ENCODE data around the gene ATP6AP2. TPM values are rescaled to one million over a fixed set of nuclear protein-coding genes. Genes with fewer than 3 reads are reported as not detected.

ATP6AP2 gene
- total RNA-seq, 1 experiment from 2014 or later: 45.5 TPM

- no TSS peak for BruUV-seq (replicated peaks)
- Histone ChIP-seq H2AFZ (no peak overlapping the region), H3K4me2 (no peak overlapping the region), H3K27me3 (ENCODE audit: insufficient read depth, low read depth) (no peaks in the 10 kb centered on the region), H3K27ac (no peak overlapping the region), H3K79me2 (ENCODE audit: low read depth) (no peaks in the 10 kb centered on the region), H3F3A (ENCODE audit: insufficient read depth, low read depth) (no peaks in the 10 kb centered on the region), H3K4me1 (replicated peaks; ENCODE audit: insufficient read depth) (no peaks in the 10 kb centered on the region), H3K9me3 (ENCODE audit: insufficient read depth, low read depth) (no peaks in the 10 kb centered on the region), H4K20me1 (ENCODE audit: insufficient read depth) (no peaks in the 10 kb centered on the region), H3K4me3 (no peak overlapping the region), H3K9me2 (ENCODE audit: insufficient read depth) (no peaks in the 10 kb centered on the region), H3K36me3 (ENCODE audit: low read depth) (no peaks in the 10 kb centered on the region)
- no peak for TF ChIP-seq EZH2 (IDR thresholded peaks at IDR 0.05; ENCODE audit: low read depth)
- TF ChIP-seq, protein P1, sequence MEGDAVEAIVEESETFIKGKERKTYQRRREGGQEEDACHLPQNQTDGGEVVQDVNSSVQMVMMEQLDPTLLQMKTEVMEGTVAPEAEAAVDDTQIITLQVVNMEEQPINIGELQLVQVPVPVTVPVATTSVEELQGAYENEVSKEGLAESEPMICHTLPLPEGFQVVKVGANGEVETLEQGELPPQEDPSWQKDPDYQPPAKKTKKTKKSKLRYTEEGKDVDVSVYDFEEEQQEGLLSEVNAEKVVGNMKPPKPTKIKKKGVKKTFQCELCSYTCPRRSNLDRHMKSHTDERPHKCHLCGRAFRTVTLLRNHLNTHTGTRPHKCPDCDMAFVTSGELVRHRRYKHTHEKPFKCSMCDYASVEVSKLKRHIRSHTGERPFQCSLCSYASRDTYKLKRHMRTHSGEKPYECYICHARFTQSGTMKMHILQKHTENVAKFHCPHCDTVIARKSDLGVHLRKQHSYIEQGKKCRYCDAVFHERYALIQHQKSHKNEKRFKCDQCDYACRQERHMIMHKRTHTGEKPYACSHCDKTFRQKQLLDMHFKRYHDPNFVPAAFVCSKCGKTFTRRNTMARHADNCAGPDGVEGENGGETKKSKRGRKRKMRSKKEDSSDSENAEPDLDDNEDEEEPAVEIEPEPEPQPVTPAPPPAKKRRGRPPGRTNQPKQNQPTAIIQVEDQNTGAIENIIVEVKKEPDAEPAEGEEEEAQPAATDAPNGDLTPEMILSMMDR (conservative IDR thresholded peaks at IDR 0.05): no peak
- intact Hi-C loops (cut with micrococcal nuclease; ENCODE audit: unreplicated experiment): no loop called here
- ChIA-PET CTCF (no interaction called here), POLR2A (ENCODE audit: unreplicated experiment) (no interaction called here)
- no peak for DNase-seq
These were observed 42.4 kb upstream of the ATP6AP2 start for GRCh38 chrX:40538406-40538805.

DNA sequence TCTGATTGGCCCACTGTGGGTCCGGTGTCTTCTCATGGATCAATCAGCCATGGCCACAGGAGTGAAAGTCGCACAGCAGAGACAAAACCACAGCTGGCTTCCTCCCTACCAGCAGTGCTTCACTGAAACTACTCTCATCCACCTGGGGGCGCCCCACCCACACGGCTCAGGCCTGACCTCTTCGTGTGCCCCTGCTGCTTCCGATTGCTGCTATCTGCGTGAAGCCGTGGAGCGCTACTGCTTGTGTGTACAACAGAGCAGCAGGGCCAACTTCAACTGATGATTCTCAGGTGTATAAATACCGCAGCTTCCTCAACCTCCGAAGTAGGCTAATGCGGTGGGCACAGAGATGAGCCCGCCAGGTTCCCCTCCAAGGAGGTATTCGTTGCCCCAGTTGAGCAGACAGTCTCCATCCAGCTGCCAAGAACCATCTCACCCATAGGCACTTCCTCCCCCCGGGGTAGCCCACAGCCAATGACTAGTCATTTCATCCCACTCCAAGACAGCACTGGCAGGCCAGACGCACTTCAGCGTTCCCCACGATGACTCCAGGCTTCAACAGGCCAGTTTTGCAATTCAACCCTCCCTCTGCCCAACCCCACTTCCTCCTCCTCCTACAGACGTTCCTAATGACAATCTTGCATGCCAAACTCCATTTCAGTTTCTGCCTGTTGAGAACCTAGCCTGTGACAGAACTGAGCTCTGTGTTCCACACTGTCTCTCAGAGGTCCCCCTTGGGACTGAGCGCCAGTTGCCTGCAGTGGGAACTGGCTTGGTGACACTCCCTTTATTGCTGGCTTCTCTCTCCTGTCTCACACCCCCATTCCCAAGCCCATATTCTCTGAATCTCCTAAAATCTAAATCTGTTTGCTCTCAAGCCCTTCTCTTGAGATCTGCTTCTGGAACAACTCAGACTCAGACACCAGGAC, 41.3 kb upstream of the ATP6AP2 start:
- no peak overlapping the region for H3K4me2 ChIP-seq
- H3K27ac ChIP-seq: no peak overlapping the region
- no peaks in the 10 kb centered on the region for H3K9me2 ChIP-seq (ENCODE audit: insufficient read depth)
- no peaks in the 10 kb centered on the region for H3K36me3 ChIP-seq (ENCODE audit: low read depth)
- H3K4me1 ChIP-seq (replicated peaks; ENCODE audit: insufficient read depth): no peaks in the 10 kb centered on the region
- intact Hi-C loops (cut with micrococcal nuclease; ENCODE audit: unreplicated experiment): loop anchor here (10.0 kb wide), 1 partner anchor 105 kb away; the partner anchor contains the start of gene CXorf38
- H4K20me1 ChIP-seq (ENCODE audit: insufficient read depth): no peaks in the 10 kb centered on the region
- H3K4me3 ChIP-seq: no peak overlapping the region
- TF ChIP-seq EZH2 (IDR thresholded peaks at IDR 0.05; ENCODE audit: low read depth): no peak
- TF ChIP-seq, protein P1 (conservative IDR thresholded peaks at IDR 0.05): no peak
- no peak for DNase-seq
- ChIA-PET CTCF (interaction anchor here (0.5 kb wide), 1 partner anchor 1209 kb away, joined by 8 read pairs; no protein-coding TSS in a partner anchor), POLR2A (ENCODE audit: unreplicated experiment) (no interaction called here)
- no peaks in the 10 kb centered on the region for H3K9me3 ChIP-seq (ENCODE audit: insufficient read depth, low read depth)
- H3K27me3 ChIP-seq (ENCODE audit: insufficient read depth, low read depth): no peaks in the 10 kb centered on the region
- no peaks in the 10 kb centered on the region for H3F3A ChIP-seq (ENCODE audit: insufficient read depth, low read depth)
- no TSS peak for BruUV-seq (replicated peaks)
- H3K79me2 ChIP-seq (ENCODE audit: low read depth): no peaks in the 10 kb centered on the region
- no peak overlapping the region for H2AFZ ChIP-seq

DNA sequence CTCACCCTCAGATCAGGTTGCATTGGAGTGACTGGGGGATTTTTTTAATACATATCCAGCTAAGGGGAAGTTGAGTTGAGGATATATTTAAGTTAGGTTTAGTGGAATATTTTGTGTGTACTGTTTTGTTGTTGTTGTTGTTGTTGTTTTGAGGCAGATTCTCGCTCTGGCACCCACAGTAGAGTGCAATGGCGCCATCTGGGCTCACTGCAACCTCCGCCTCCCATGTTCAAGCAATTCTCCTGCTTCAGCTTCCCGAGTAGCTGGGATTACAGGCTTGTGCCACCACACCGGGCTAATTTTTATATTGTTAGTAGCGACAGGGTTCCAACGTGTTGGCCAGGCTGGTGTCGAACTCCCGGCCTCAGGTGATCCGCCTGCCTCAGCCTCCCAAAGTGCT, 38.6 kb upstream of the ATP6AP2 start:
- intact Hi-C loops (cut with micrococcal nuclease; ENCODE audit: unreplicated experiment): loop anchor here (10.0 kb wide), 1 partner anchor 103 kb away; the partner anchor contains the start of gene CXorf38
- Histone ChIP-seq H3F3A (ENCODE audit: insufficient read depth, low read depth) (no peaks in the 10 kb centered on the region), H3K79me2 (ENCODE audit: low read depth) (no peaks in the 10 kb centered on the region), H3K4me1 (replicated peaks; ENCODE audit: insufficient read depth) (no peaks in the 10 kb centered on the region), H3K27ac (no peak overlapping the region), H3K9me2 (ENCODE audit: insufficient read depth) (no peaks in the 10 kb centered on the region), H3K36me3 (ENCODE audit: low read depth) (no peaks in the 10 kb centered on the region), H3K9me3 (ENCODE audit: insufficient read depth, low read depth) (no peaks in the 10 kb centered on the region), H2AFZ (no peak overlapping the region), H4K20me1 (ENCODE audit: insufficient read depth) (no peaks in the 10 kb centered on the region), H3K27me3 (ENCODE audit: insufficient read depth, low read depth) (no peaks in the 10 kb centered on the region), H3K4me2 (no peak overlapping the region), H3K4me3 (no peak overlapping the region)
- TF ChIP-seq, protein P1 (conservative IDR thresholded peaks at IDR 0.05): no peak
- TF ChIP-seq EZH2 (IDR thresholded peaks at IDR 0.05; ENCODE audit: low read depth): no peak
- no TSS peak for BruUV-seq (replicated peaks)
- POLR2A ChIA-PET (ENCODE audit: unreplicated experiment): no interaction called here
- CTCF ChIA-PET: no interaction called here
- no peak for DNase-seq

Data from PC-9 (cell line).